ENCODE results near the gene SH3RF3. TPM values are rescaled to one million over a fixed set of nuclear protein-coding genes. Genes with fewer than 3 reads are reported as not detected.

SH3RF3 gene
- polyA plus RNA-seq, 1 of the 3 experiments (the other 2 are of a cell fraction), result 1.9 TPM

DNA sequence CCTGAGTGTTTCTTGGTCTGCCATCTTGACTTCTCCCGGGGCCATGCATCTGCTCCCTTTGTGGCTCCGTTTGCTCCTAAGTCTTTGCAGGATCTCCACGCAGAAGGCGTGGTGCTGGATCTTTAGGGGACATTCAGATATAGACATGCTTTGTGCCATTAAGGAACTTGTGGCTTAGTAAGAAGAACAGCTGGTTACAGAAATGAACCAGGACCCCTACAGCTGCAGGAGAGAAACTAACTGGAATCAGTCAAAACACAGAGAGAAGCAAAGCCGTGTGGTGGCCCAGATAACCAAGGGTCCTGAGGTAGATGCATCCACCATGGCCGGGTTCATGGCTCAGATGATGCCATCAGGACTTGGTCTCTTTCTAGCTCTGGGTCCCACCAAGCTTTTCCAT is 97.6 kb downstream of the SH3RF3 start:
- Histone ChIP-seq H3K9me3 (no peaks in the 10 kb centered on the region), H3K9ac (no peak overlapping the region), H3K4me3 (ENCODE audit: low read depth in 2 of 2, low read length in 1 of 2) (no peak overlapping the region), H3K4me1 (ENCODE audit: control insufficient read depth in 1 of 2, insufficient read depth in 2 of 2, low read depth in 1 of 2, low read length in 1 of 2) (peaks cover 0 to 9% of the 10 kb centered on the region in 2 experiments; a peak in 2 of 4 replicates), H2AFZ (ENCODE audit: low read depth) (no peak overlapping the region), H3K4me2 (no peak overlapping the region), H3K27me3 (ENCODE audit: insufficient read depth) (no peaks in the 10 kb centered on the region), H3K9me2 (no peaks in the 10 kb centered on the region), H3K36me3 (replicated peaks in 1 of 2; ENCODE audit: control insufficient read depth in 1 of 2, insufficient read depth in 2 of 2, low read length in 1 of 2) (no peaks in the 10 kb centered on the region), H4K20me1 (ENCODE audit: insufficient read depth) (no peaks in the 10 kb centered on the region), H3K79me2 (ENCODE audit: insufficient read depth) (peaks cover 11% of the 10 kb centered on the region; the same call in 1 of the 2 replicates), H3K27ac (ENCODE audit: low read depth in 2 of 2, low read length in 1 of 2) (no peak overlapping the region), H3F3A (replicated peaks; ENCODE audit: insufficient read depth) (no peaks in the 10 kb centered on the region)
- DNase-seq, result no peak
- ChIA-PET CTCF (interaction anchor here (1.2 kb wide), 1 partner anchor 56 kb away, joined by 3 read pairs; no protein-coding TSS in a partner anchor), POLR2A (no interaction called here)
- WGBS (ENCODE audit: low lambda C conversion rate), result 95% methylated on average over 6 of the region's 6 CpGs
- no peak for TF ChIP-seq RXRA (IDR thresholded peaks at IDR 0.05; ENCODE audit: borderline replicate concordance, low read depth)
- TF ChIP-seq POLR2AphosphoS5 (IDR thresholded peaks at IDR 0.05; ENCODE audit: low read depth, low read length), result no peak
- TF ChIP-seq TCF12 (IDR thresholded peaks at IDR 0.05), result no peak
- TF ChIP-seq, protein P1, sequence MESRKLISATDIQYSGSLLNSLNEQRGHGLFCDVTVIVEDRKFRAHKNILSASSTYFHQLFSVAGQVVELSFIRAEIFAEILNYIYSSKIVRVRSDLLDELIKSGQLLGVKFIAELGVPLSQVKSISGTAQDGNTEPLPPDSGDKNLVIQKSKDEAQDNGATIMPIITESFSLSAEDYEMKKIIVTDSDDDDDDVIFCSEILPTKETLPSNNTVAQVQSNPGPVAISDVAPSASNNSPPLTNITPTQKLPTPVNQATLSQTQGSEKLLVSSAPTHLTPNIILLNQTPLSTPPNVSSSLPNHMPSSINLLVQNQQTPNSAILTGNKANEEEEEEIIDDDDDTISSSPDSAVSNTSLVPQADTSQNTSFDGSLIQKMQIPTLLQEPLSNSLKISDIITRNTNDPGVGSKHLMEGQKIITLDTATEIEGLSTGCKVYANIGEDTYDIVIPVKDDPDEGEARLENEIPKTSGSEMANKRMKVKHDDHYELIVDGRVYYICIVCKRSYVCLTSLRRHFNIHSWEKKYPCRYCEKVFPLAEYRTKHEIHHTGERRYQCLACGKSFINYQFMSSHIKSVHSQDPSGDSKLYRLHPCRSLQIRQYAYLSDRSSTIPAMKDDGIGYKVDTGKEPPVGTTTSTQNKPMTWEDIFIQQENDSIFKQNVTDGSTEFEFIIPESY (IDR thresholded peaks at IDR 0.05; ENCODE audit: borderline replicate concordance, low read depth), result no peak
- TF ChIP-seq YY1 (IDR thresholded peaks at IDR 0.05; ENCODE audit: low read depth), result no peak
- TF ChIP-seq, protein P2, sequence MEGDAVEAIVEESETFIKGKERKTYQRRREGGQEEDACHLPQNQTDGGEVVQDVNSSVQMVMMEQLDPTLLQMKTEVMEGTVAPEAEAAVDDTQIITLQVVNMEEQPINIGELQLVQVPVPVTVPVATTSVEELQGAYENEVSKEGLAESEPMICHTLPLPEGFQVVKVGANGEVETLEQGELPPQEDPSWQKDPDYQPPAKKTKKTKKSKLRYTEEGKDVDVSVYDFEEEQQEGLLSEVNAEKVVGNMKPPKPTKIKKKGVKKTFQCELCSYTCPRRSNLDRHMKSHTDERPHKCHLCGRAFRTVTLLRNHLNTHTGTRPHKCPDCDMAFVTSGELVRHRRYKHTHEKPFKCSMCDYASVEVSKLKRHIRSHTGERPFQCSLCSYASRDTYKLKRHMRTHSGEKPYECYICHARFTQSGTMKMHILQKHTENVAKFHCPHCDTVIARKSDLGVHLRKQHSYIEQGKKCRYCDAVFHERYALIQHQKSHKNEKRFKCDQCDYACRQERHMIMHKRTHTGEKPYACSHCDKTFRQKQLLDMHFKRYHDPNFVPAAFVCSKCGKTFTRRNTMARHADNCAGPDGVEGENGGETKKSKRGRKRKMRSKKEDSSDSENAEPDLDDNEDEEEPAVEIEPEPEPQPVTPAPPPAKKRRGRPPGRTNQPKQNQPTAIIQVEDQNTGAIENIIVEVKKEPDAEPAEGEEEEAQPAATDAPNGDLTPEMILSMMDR (IDR thresholded peaks at IDR 0.05), result no peak
- TF ChIP-seq CHD2 (IDR thresholded peaks at IDR 0.05; ENCODE audit: low read length, partially characterized antibody), result no peak

DNA sequence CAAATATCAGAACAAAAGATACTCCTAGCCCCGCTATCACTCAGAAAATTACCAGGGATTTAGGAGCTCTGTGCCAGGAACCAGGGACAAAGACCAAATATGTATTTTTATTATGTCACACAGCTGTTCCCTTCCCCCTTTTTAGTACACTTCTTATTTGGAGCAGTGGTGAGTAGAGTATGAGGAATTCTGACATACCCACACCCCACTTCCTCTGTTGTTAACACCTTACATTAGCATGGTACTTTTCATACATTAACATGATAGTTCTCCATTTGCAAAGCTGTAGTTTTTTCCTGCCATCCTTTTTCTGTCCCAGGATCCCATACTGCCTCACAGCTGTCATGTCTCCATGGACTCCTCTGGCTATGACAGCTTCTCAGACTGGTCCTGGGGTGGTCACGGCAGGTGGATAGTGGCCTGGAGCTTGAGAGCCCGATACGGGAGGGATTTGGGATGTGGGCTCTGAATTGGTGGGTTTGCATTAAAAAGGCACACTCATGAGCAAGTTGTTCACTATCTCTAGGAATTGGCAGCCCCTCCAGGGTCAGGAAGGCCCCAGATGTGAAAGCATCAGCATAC is 100.2 kb downstream of the SH3RF3 start:
- Histone ChIP-seq H3F3A (replicated peaks; ENCODE audit: insufficient read depth) (no peaks in the 10 kb centered on the region), H4K20me1 (ENCODE audit: insufficient read depth) (no peaks in the 10 kb centered on the region), H3K4me2 (no peak overlapping the region), H3K9me2 (no peaks in the 10 kb centered on the region), H3K9ac (no peak overlapping the region), H3K27me3 (ENCODE audit: insufficient read depth) (no peaks in the 10 kb centered on the region), H3K36me3 (replicated peaks in 1 of 2; ENCODE audit: control insufficient read depth in 1 of 2, insufficient read depth in 2 of 2, low read length in 1 of 2) (no peaks in the 10 kb centered on the region), H3K4me1 (ENCODE audit: control insufficient read depth in 1 of 2, insufficient read depth in 2 of 2, low read depth in 1 of 2, low read length in 1 of 2) (peaks cover 0 to 9% of the 10 kb centered on the region in 2 experiments; a peak in 2 of 4 replicates), H3K27ac (ENCODE audit: low read depth in 2 of 2, low read length in 1 of 2) (no peak overlapping the region), H2AFZ (ENCODE audit: low read depth) (no peak overlapping the region), H3K9me3 (no peaks in the 10 kb centered on the region), H3K79me2 (ENCODE audit: insufficient read depth) (peaks cover 13% of the 10 kb centered on the region; the same call in 1 of the 2 replicates), H3K4me3 (ENCODE audit: low read depth in 2 of 2, low read length in 1 of 2) (no peak overlapping the region)
- WGBS (ENCODE audit: low lambda C conversion rate), result 90% methylated on average over 4 of the region's 4 CpGs
- no peak for TF ChIP-seq ELF1 (IDR thresholded peaks at IDR 0.05)
- TF ChIP-seq, protein P2 (IDR thresholded peaks at IDR 0.05), result no peak
- no peak for TF ChIP-seq YY1 (IDR thresholded peaks at IDR 0.05; ENCODE audit: low read depth)
- no peak for TF ChIP-seq RAD21 (IDR thresholded peaks at IDR 0.05; ENCODE audit: low read length)
- no peak for TF ChIP-seq JUND (IDR thresholded peaks at IDR 0.05)
- no peak for TF ChIP-seq FOSL2 (IDR thresholded peaks at IDR 0.05; ENCODE audit: borderline replicate concordance, low read depth)
- TF ChIP-seq FOXM1 (IDR thresholded peaks at IDR 0.05; ENCODE audit: low read depth), result no peak
- no peak for TF ChIP-seq RXRA (IDR thresholded peaks at IDR 0.05; ENCODE audit: borderline replicate concordance, low read depth)
- TF ChIP-seq, protein P3, sequence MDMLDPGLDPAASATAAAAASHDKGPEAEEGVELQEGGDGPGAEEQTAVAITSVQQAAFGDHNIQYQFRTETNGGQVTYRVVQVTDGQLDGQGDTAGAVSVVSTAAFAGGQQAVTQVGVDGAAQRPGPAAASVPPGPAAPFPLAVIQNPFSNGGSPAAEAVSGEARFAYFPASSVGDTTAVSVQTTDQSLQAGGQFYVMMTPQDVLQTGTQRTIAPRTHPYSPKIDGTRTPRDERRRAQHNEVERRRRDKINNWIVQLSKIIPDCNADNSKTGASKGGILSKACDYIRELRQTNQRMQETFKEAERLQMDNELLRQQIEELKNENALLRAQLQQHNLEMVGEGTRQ (IDR thresholded peaks at IDR 0.05; ENCODE audit: borderline replicate concordance, low read depth, low read length), result no peak
- TF ChIP-seq, protein P4, sequence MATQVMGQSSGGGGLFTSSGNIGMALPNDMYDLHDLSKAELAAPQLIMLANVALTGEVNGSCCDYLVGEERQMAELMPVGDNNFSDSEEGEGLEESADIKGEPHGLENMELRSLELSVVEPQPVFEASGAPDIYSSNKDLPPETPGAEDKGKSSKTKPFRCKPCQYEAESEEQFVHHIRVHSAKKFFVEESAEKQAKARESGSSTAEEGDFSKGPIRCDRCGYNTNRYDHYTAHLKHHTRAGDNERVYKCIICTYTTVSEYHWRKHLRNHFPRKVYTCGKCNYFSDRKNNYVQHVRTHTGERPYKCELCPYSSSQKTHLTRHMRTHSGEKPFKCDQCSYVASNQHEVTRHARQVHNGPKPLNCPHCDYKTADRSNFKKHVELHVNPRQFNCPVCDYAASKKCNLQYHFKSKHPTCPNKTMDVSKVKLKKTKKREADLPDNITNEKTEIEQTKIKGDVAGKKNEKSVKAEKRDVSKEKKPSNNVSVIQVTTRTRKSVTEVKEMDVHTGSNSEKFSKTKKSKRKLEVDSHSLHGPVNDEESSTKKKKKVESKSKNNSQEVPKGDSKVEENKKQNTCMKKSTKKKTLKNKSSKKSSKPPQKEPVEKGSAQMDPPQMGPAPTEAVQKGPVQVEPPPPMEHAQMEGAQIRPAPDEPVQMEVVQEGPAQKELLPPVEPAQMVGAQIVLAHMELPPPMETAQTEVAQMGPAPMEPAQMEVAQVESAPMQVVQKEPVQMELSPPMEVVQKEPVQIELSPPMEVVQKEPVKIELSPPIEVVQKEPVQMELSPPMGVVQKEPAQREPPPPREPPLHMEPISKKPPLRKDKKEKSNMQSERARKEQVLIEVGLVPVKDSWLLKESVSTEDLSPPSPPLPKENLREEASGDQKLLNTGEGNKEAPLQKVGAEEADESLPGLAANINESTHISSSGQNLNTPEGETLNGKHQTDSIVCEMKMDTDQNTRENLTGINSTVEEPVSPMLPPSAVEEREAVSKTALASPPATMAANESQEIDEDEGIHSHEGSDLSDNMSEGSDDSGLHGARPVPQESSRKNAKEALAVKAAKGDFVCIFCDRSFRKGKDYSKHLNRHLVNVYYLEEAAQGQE (IDR thresholded peaks at IDR 0.05; ENCODE audit: low read depth, low read length), result no peak
- TF ChIP-seq NFIC (IDR thresholded peaks at IDR 0.05; ENCODE audit: borderline replicate concordance), result no peak
- POLR2A ChIA-PET, result no interaction called here
- no peak for DNase-seq
- CTCF ChIA-PET, result interaction anchor here (0.5 kb wide), 1 partner anchor 138 kb away, joined by 3 read pairs; no protein-coding TSS in a partner anchor

All from SK-N-SH (cell line).